PC-3 (cell line): ENCODE measurements around the gene CHID1.

Source experiments
- CTCF ChIP-seq: fragments of 300-600 bp; sonication (generic); conservative IDR thresholded peaks from 2 replicates; pipeline ENCODE4 v1.5.1; 2017; ENCODE audit warnings: antibody characterized with exemption, low read depth, mild to moderate bottlenecking, low read length
- EZH2 ChIP-seq: fragments of 300-600 bp; sonication (generic); IDR thresholded peaks from one replicate; pipeline ENCODE4 v1.6.1; 2017; ENCODE audit warnings: antibody characterized with exemption, mild to moderate bottlenecking, low read length; ENCODE audit not compliant: unreplicated experiment
- EZH2phosphoT487 ChIP-seq: fragments of 300-600 bp; sonication (generic); IDR thresholded peaks from 2 replicates; pipeline ENCODE4 v1.6.1; 2018; ENCODE audit warnings: mild to moderate bottlenecking, antibody characterized with exemption, low read length, borderline replicate concordance

- no peak for TF ChIP-seq CTCF
- TF ChIP-seq EZH2: no peak
- TF ChIP-seq EZH2phosphoT487: no peak
Observed at GRCh38 chr11:823441-824291, 86.9 kb downstream of the CHID1 start.
